CD14-positive monocyte (primary cell): ENCODE data around the gene IQGAP2. TPM values are rescaled to one million over a fixed set of nuclear protein-coding genes. Genes with fewer than 3 reads are reported as not detected.

Experiments used
- DNase-seq, 3 donors: peaks; one replicate each; pipeline ENCODE4 v3.0.0-alpha.2; 2011 to 2022
- H2AFZ ChIP-seq: 2 replicates; pipeline ENCODE4 v1.6.0; 2012; ENCODE audit warnings: mild to moderate bottlenecking, low read depth, low read length, inconsistent platforms; ENCODE audit not compliant: insufficient read depth, poor library complexity, severe bottlenecking
- H3K27ac ChIP-seq, 2 donors: 1 replicate in 1 of 2; 2 replicates in 1 of 2; pipeline ENCODE4 v1.5.1; 2012 to 2013; ENCODE audit warnings: low read length in 2 of 2, control low read depth in 1 of 2, inconsistent platforms in 1 of 2, low read depth in 1 of 2, mild to moderate bottlenecking in 1 of 2
- H3K27me3 ChIP-seq, 2 donors: one replicate each; pipeline versions ENCODE4 v1.6.0 to v1.6.1; 2011 to 2013; ENCODE audit warnings: low read length in 2 of 2; ENCODE audit not compliant: control insufficient read depth in 2 of 2, insufficient read depth in 2 of 2
- H3K36me3 ChIP-seq, 2 donors: replicated peaks in 1 of 2; 1 replicate in 1 of 2; 2 replicates in 1 of 2; pipeline versions ENCODE4 v1.5.1 to v1.6.1; 2012 to 2013; ENCODE audit warnings: low read length in 2 of 2, control low read depth in 1 of 2, inconsistent platforms in 1 of 2, mild to moderate bottlenecking in 1 of 2; ENCODE audit not compliant: insufficient read depth in 2 of 2, control insufficient read depth in 1 of 2
- H3K4me1 ChIP-seq, 2 donors: 1 replicate in 1 of 2; 2 replicates in 1 of 2; pipeline versions ENCODE4 v1.5.1 to v1.6.1; 2012 to 2013; ENCODE audit warnings: low read length in 2 of 2, control low read depth in 1 of 2, inconsistent platforms in 1 of 2, mild to moderate bottlenecking in 1 of 2, moderate library complexity in 1 of 2; ENCODE audit not compliant: insufficient read depth in 2 of 2, control insufficient read depth in 1 of 2
- H3K4me2 ChIP-seq: replicated peaks from 2 replicates; pipeline ENCODE3; 2012; ENCODE audit warnings: low read length, moderate library complexity, mild to moderate bottlenecking; ENCODE audit not compliant: poor library complexity, severe bottlenecking; ENCODE audit errors: extremely low read depth
- H3K4me3 ChIP-seq, 3 experiments: fragments of 200-600 bp in 1 of 3; sonication (generic) in 1 of 3; replicated peaks in 1 of 3; 1 replicate in 2 of 3; 2 replicates in 1 of 3; pipeline ENCODE4 v1.5.1; 2011 to 2013; ENCODE audit warnings: low read length in 3 of 3, mild to moderate bottlenecking in 3 of 3, control low read depth in 2 of 3, low read depth in 2 of 3, inconsistent platforms in 1 of 3, moderate library complexity in 1 of 3
- H3K79me2 ChIP-seq: 2 replicates; pipeline ENCODE4 v1.6.0; 2012; ENCODE audit warnings: mild to moderate bottlenecking, control low read depth, inconsistent platforms, low read length, moderate library complexity; ENCODE audit not compliant: insufficient read depth
- H3K9ac ChIP-seq: 2 replicates; pipeline ENCODE4 v1.6.0; 2017; ENCODE audit warnings: low read length, mild to moderate bottlenecking; ENCODE audit not compliant: insufficient read depth, poor library complexity, severe bottlenecking
- H3K9me3 ChIP-seq, 2 donors: replicated peaks in 1 of 2; 1 replicate in 1 of 2; 2 replicates in 1 of 2; pipeline versions ENCODE4 v1.5.1 to v1.6.1; 2012 to 2013; ENCODE audit warnings: low read length in 2 of 2, control low read depth in 1 of 2; ENCODE audit not compliant: control insufficient read depth in 1 of 2, insufficient read depth in 1 of 2
- H4K20me1 ChIP-seq: 2 replicates; pipeline ENCODE4 v1.6.0; 2012; ENCODE audit warnings: mild to moderate bottlenecking, low read length, control low read depth, moderate library complexity; ENCODE audit not compliant: insufficient read depth
- H3K27ac Mint-ChIP-seq, 7 donors: one replicate each; pipeline ENCODE4 v1.8.0; 2020; ENCODE audit warnings: mild to moderate bottlenecking in 7 of 7, mixed read lengths in 7 of 7, moderate library complexity in 6 of 7, inconsistent platforms in 2 of 7
- H3K27me3 Mint-ChIP-seq, 3 donors: one replicate each; pipeline ENCODE4 v1.8.0; 2021 to 2022; ENCODE audit warnings: low read depth in 3 of 3, mild to moderate bottlenecking in 3 of 3, mixed read lengths in 3 of 3, moderate library complexity in 3 of 3, inconsistent platforms in 1 of 3
- H3K36me3 Mint-ChIP-seq, 2 donors: one replicate each; pipeline ENCODE4 v1.8.0; 2020; ENCODE audit warnings: mixed read lengths in 2 of 2, inconsistent platforms in 1 of 2, mild to moderate bottlenecking in 1 of 2
- H3K4me1 Mint-ChIP-seq: one replicate; pipeline ENCODE4 v1.8.0; 2020; ENCODE audit warnings: mild to moderate bottlenecking, mixed read lengths
- H3K4me3 Mint-ChIP-seq, 2 donors: one replicate each; pipeline ENCODE4 v1.8.0; 2020; ENCODE audit warnings: mild to moderate bottlenecking in 2 of 2, mixed read lengths in 2 of 2, moderate library complexity in 1 of 2
- H3K9me3 Mint-ChIP-seq, 7 donors: one replicate each; pipeline ENCODE4 v1.8.0; 2020 to 2022; ENCODE audit warnings: mixed read lengths in 7 of 7, mild to moderate bottlenecking in 6 of 7, moderate library complexity in 6 of 7, inconsistent platforms in 2 of 7
- CTCF ChIP-seq: fragments of 200-600 bp; IDR thresholded peaks from one replicate; pipeline ENCODE4 v1.8.0; 2022; ENCODE audit warnings: antibody characterized with exemption, mild to moderate bottlenecking
- WGBS: methylation state at CpG from one replicate; pipeline ENCODE4 v1.1.5; 2013; ENCODE audit warnings: missing lambda C conversion rate; ENCODE audit not compliant: insufficient coverage; 5-methylcytosine and 5-hydroxymethylcytosine counted together
- intact Hi-C, 2 donors: fragments of 100-400 bp; cut with micrococcal nuclease; formaldehyde crosslinking; loops; one replicate each; pipeline versions ENCODE4 v1.15.0 to v1.15.1; 2023
- polyA plus RNA-seq, 3 donors: library from polyadenylated mRNA; depleted of rRNA in 1 of 3; unstranded in 2 of 3; stranded (reverse) in 1 of 3; fragments of 300-500 nt in 2 of 3; fragments of >200 nt in 1 of 3; fragmentation: Illumina TruSeq in 2 of 3; gene quantifications; 1 replicate in 2 of 3; 2 replicates in 1 of 3; pipeline ENCODE4 v1.2.3, GENCODE V29; 2012 to 2021

Gene IQGAP2
- polyA plus RNA-seq, 3 donors = 21.4 to 50.9 (median 35.4) TPM

GRCh38 chr5:76356887-76357286 lies 46.2 kb upstream of the IQGAP2 start:
- H3K9ac ChIP-seq = no peak overlapping the region
- H4K20me1 ChIP-seq = no peaks in the 10 kb centered on the region
- peaks cover 0 to 3% of the 10 kb centered on the region in 2 donors for H3K36me3 Mint-ChIP-seq
- no peak overlapping the region for H3K4me3 Mint-ChIP-seq
- H3K27ac ChIP-seq = no peak overlapping the region
- DNase-seq = no peak
- H3K36me3 ChIP-seq = no peaks in the 10 kb centered on the region
- H3K4me1 ChIP-seq = peaks cover 3 to 6% of the 10 kb centered on the region in 2 donors
- H3K27me3 ChIP-seq = no peaks in the 10 kb centered on the region
- 95% methylated on average over 2 of the region's 5 CpGs for WGBS
- no peak overlapping the region for H3K27ac Mint-ChIP-seq
- peaks cover 30% of the 10 kb centered on the region for H3K4me1 Mint-ChIP-seq
- H2AFZ ChIP-seq = no peak overlapping the region
- H3K4me3 ChIP-seq = no peak overlapping the region
- H3K9me3 ChIP-seq = no peaks in the 10 kb centered on the region
- intact Hi-C loops = no loop called here
- no peak for TF ChIP-seq CTCF
- H3K27me3 Mint-ChIP-seq = peaks cover 0 to 6% (median 1%) of the 10 kb centered on the region in 3 donors
- H3K9me3 Mint-ChIP-seq = peaks cover 0 to 7% (median 0%) of the 10 kb centered on the region in 7 donors
- H3K4me2 ChIP-seq = no peak overlapping the region
- no peaks in the 10 kb centered on the region for H3K79me2 ChIP-seq

GRCh38 chr5:76363352-76364225 lies 39.5 kb upstream of the IQGAP2 start:
- H3K4me3 Mint-ChIP-seq = no peak overlapping the region
- WGBS = 91% methylated on average over 12 of the region's 17 CpGs
- no peak overlapping the region for H3K4me3 ChIP-seq
- H3K9ac ChIP-seq = no peak overlapping the region
- DNase-seq = peak in 1 of 3 donors; percentile 27
- peaks cover 0 to 4% (median 0%) of the 10 kb centered on the region in 7 donors for H3K9me3 Mint-ChIP-seq
- H3K27me3 Mint-ChIP-seq = peaks cover 1 to 3% (median 3%) of the 10 kb centered on the region in 3 donors
- no peak overlapping the region for H3K27ac ChIP-seq
- no peak overlapping the region for H3K4me2 ChIP-seq
- peaks cover 19 to 31% of the 10 kb centered on the region in 2 donors for H3K4me1 ChIP-seq
- H4K20me1 ChIP-seq = no peaks in the 10 kb centered on the region
- no peak overlapping the region for H2AFZ ChIP-seq
- H3K27me3 ChIP-seq = no peaks in the 10 kb centered on the region
- H3K36me3 Mint-ChIP-seq = peaks cover 0 to 3% of the 10 kb centered on the region in 2 donors
- no peaks in the 10 kb centered on the region for H3K79me2 ChIP-seq
- H3K9me3 ChIP-seq = no peaks in the 10 kb centered on the region
- peaks cover 59% of the 10 kb centered on the region for H3K4me1 Mint-ChIP-seq
- intact Hi-C loops = no loop called here
- H3K36me3 ChIP-seq = no peaks in the 10 kb centered on the region
- TF ChIP-seq CTCF = no peak
- peak overlapping the region in 2 of 7 donors; percentile 64 to 68 for H3K27ac Mint-ChIP-seq
